Testis (tissue), 3 donors: ENCODE results near the gene THSD4. TPM values are rescaled to one million over a fixed set of nuclear protein-coding genes. Genes with fewer than 3 reads are reported as not detected.
A peak's percentile ranks its signal among the peaks of the same experiment; 100 is the strongest.

Source experiments
- DNase-seq: peaks from one replicate; pipeline ENCODE4 v3.0.0-alpha.2; 2019
- H3K27ac ChIP-seq, 2 donors: fragments of 200-600 bp; sonication (generic); one replicate each; pipeline ENCODE4 v1.5.1; 2019
- H3K27me3 ChIP-seq: fragments of 200-600 bp; sonication (generic); one replicate; pipeline ENCODE4 v1.5.1; 2019
- H3K36me3 ChIP-seq: fragments of 200-600 bp; sonication (generic); one replicate; pipeline ENCODE4 v1.5.1; 2017; ENCODE audit warnings: low read depth; ENCODE audit errors: missing control alignments
- H3K4me1 ChIP-seq: fragments of 200-600 bp; sonication (generic); one replicate; pipeline ENCODE4 v1.5.1; 2019
- H3K4me3 ChIP-seq, 2 donors: fragments of 200-600 bp; sonication (generic); one replicate each; pipeline ENCODE4 v1.5.1; 2017 to 2019
- H3K9me3 ChIP-seq: fragments of 200-600 bp; sonication (generic); one replicate; pipeline ENCODE4 v1.5.1; 2017
- POLR2A ChIP-seq: fragments of 450-650 bp; IDR thresholded peaks from one replicate; pipeline ENCODE4 v1.6.1; 2017; ENCODE audit warnings: antibody characterized with exemption, mild to moderate bottlenecking, moderate library complexity
- WGBS, 2 donors: methylation state at CpG; one replicate each; pipeline ENCODE4 v1.1.5; 2018; 5-methylcytosine and 5-hydroxymethylcytosine counted together
- intact Hi-C: fragments of 100-400 bp; cut with DNase I; formaldehyde crosslinking; loops from one replicate; pipeline ENCODE4 v1.15.1; 2023; ENCODE audit warnings: low total_unique reads
- polyA plus RNA-seq: library from polyadenylated mRNA; stranded (reverse); fragments of 350-450 nt; fragmentation: Illumina TruSeq; extraction: RNeasy Lipid Tissue Mini Kit (QIAGEN cat#74804); gene quantifications from one replicate; pipeline ENCODE4 v1.2.3, GENCODE V29; 2014; ENCODE audit warnings: low read depth, low replicate concordance; ENCODE audit not compliant: insufficient read depth
- total RNA-seq, 2 donors: library from RNA; depleted of rRNA; stranded (reverse); fragments of >200 nt; gene quantifications; one replicate each; pipeline ENCODE4 v1.2.3, GENCODE V29; 2016
- TF ChIP-seq, protein P1 (sequence below), 3 experiments: fragments of 450-650 bp in 2 of 3; fragments of 200-600 bp in 1 of 3; sonication (generic) in 1 of 3; IDR thresholded peaks; one replicate each; pipeline ENCODE4 v1.5.1; 2016 to 2019; ENCODE audit warnings: antibody characterized with exemption in 3 of 3, mild to moderate bottlenecking in 2 of 3, moderate library complexity in 1 of 3

The THSD4 gene
- total and polyA plus RNA-seq, 3 donors from 2014 or later, result 14.3 to 21.5 (median 18.2) TPM

DNA sequence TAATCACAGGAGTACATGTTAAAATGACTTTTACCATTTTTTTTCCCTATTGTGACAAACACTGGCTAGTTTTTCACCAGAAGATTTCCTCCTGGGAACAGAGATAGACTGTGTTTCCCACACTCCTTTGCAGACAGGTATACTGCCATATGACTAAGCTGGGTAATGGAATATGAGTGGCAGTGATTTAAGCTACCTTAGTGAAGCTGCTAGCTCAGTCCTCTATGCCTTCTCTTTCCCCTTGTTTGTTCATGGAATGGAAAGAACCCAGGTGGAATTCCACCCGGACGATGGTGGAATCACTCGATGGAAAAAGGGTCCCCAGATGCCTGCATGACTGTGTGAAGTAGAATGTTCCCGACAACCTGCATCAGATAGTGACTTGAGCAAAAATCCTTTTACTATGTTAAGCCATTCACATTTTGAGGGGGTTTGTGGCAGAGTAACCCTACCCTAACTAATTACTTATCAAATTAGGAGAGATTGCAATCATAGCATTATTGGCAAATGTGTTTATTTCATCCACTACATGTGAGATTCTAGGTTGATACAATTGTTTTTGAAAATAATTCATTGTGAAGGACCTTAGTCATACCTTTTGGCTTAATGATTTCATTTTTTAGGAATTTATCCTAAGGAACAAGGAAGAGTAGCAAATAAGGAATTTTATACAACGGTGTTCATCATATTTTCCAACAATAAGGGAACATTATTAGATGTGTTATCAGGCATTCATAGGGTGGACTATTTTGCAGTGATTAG lies 16.5 kb downstream of the THSD4 start:
- H3K36me3 ChIP-seq, result no peaks in the 10 kb centered on the region
- H3K4me3 ChIP-seq, result no peak overlapping the region
- no peaks in the 10 kb centered on the region for H3K9me3 ChIP-seq
- intact Hi-C loops, result no loop called here
- H3K4me1 ChIP-seq, result peaks cover 18% of the 10 kb centered on the region
- TF ChIP-seq, protein P1, sequence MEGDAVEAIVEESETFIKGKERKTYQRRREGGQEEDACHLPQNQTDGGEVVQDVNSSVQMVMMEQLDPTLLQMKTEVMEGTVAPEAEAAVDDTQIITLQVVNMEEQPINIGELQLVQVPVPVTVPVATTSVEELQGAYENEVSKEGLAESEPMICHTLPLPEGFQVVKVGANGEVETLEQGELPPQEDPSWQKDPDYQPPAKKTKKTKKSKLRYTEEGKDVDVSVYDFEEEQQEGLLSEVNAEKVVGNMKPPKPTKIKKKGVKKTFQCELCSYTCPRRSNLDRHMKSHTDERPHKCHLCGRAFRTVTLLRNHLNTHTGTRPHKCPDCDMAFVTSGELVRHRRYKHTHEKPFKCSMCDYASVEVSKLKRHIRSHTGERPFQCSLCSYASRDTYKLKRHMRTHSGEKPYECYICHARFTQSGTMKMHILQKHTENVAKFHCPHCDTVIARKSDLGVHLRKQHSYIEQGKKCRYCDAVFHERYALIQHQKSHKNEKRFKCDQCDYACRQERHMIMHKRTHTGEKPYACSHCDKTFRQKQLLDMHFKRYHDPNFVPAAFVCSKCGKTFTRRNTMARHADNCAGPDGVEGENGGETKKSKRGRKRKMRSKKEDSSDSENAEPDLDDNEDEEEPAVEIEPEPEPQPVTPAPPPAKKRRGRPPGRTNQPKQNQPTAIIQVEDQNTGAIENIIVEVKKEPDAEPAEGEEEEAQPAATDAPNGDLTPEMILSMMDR (IDR thresholded peaks at IDR 0.05), result no peak
- no peak for TF ChIP-seq POLR2A
- no peak overlapping the region for H3K27ac ChIP-seq
- DNase-seq, result no peak
- WGBS, 2 donors, result 90 to 95% methylated on average over 5 of the region's 5 CpGs
- H3K27me3 ChIP-seq, result no peaks in the 10 kb centered on the region

DNA sequence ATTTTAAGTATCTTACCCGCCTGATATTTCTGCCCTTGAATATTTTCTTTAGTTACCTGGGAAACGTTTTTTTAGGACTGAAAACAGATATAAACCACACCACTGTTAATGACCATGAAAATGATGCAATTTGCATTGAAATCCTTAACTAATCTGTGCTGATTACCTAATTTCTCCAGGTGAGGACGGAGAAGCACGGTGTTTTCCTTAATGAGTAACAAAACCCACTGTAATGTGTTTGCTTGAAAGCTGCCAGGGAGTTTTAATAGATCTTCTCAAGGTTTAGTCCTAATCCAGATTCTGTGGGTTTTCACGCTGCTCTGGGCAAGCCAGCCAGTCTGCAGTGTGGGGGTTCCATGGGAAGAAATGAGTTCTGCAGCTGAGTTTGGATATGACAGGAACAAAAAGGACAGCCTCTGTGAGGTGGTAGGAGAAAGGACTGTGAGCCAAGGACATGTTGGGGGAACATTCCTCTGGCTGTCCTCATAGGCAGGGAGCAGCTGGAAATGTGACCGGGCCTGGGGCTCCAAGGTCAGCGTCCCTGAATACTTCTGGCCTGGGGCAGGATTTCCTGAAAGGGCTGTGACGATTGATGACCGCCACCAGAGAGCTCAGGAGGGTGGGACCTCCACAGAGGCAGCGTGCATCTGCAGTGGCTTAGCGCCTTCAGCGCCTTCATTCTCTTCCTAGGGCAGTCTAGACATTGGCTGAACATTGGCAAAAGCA lies 18.6 kb downstream of the THSD4 start:
- WGBS, 2 donors, result 41 to 43% methylated on average over 6 to 12 of the region's 12 CpGs
- peak; percentile 29 for DNase-seq
- Histone ChIP-seq H3K4me3 (no peak overlapping the region), H3K27ac (no peak overlapping the region), H3K4me1 (peaks cover 18% of the 10 kb centered on the region), H3K9me3 (no peaks in the 10 kb centered on the region), H3K27me3 (no peaks in the 10 kb centered on the region), H3K36me3 (no peaks in the 10 kb centered on the region)
- no peak for TF ChIP-seq POLR2A
- TF ChIP-seq, protein P1 (IDR thresholded peaks at IDR 0.05), result no peak
- intact Hi-C loops, result no loop called here

DNA sequence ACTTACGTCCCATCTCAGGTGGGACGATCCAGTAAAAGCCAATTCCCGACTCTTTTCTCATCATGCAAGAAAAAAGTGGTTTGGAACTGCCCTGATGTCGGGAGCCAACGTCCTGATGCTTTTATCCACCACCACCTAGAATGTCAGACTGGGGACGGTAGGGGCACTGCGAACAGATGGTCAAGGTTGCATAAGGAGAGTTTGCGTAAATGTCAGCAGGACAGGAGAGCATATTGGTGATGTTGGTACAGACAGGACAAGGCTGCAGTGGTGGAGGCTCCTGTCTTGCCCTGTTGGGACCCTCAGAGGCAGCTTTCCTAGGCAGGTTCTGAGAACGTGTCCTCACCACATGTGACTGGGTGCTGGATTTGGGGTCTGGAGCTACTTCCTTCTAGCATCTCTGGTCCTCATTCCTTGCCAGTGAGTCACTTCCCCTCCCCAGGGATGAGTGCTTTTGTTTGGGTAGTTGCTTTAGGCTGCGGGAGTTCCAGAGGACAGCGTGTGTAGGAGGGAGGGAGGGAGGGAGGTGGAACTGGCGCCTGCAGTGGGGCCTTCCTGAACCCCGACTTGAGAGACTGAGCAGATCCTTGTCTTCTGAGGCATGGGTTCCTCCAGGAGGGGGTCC lies 21.0 kb downstream of the THSD4 start:
- intact Hi-C loops, result no loop called here
- TF ChIP-seq POLR2A, result no peak
- TF ChIP-seq, protein P1 (IDR thresholded peaks at IDR 0.05), result no peak
- no peak for DNase-seq
- Histone ChIP-seq H3K27ac (no peak overlapping the region), H3K36me3 (no peaks in the 10 kb centered on the region), H3K4me1 (peaks cover 18% of the 10 kb centered on the region), H3K27me3 (no peaks in the 10 kb centered on the region), H3K4me3 (no peak overlapping the region), H3K9me3 (no peaks in the 10 kb centered on the region)
- 75 to 77% methylated on average over 13 of the region's 13 CpGs for WGBS, 2 donors

DNA sequence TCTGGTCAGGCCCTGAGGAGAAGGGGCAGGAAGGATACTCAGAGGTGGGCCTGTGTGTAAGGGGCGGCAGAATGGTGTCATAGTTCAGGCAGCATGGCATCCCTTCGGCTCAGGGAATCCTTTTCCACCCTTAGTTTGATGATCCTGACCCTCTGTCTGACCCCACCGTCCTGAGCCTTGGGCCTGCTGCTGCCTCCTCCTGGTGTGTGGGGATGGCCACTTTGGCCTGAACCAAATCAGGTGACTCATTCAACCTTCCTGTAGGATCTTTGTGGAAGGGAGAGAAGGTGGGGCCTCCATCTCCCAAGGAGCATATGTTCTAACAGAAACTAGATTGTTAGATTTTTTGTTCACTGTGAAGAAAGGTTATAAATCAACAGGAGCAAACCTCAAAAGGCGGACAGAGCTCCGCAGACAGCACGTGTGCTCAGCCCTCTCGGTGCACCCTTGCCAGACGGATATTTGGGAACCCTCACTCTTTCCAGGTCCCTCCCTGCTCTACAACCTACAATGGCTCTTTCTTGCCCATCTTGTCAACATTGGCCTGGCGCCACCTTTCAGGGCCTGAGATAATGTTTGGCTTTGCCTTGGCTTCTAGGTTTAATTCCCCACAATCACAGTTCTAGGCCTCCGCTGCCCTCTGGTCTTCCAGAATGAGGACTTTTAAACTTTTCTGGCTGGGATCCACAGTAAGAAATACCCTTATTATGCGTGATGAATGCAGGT lies 21.7 kb downstream of the THSD4 start:
- TF ChIP-seq, protein P1 (IDR thresholded peaks at IDR 0.05), result no peak
- no peak for TF ChIP-seq POLR2A
- Histone ChIP-seq H3K36me3 (no peaks in the 10 kb centered on the region), H3K27me3 (no peaks in the 10 kb centered on the region), H3K4me3 (no peak overlapping the region), H3K9me3 (no peaks in the 10 kb centered on the region), H3K4me1 (peaks cover 18% of the 10 kb centered on the region), H3K27ac (no peak overlapping the region)
- WGBS, 2 donors, result 73 to 86% methylated on average over 11 of the region's 11 CpGs
- no peak for DNase-seq
- intact Hi-C loops, result no loop called here
